ENCODE measurements around the gene RPH3AL. TPM values are rescaled to one million over a fixed set of nuclear protein-coding genes. Genes with fewer than 3 reads are reported as not detected.

The RPH3AL gene
- total and polyA plus RNA-seq, 10 of the 15 experiments (the other 5 are each of a cell fraction or from before 2014, with no cell fraction given), result 0.04 to 1.2 (median 0.47) TPM; not detected in 2

DNA sequence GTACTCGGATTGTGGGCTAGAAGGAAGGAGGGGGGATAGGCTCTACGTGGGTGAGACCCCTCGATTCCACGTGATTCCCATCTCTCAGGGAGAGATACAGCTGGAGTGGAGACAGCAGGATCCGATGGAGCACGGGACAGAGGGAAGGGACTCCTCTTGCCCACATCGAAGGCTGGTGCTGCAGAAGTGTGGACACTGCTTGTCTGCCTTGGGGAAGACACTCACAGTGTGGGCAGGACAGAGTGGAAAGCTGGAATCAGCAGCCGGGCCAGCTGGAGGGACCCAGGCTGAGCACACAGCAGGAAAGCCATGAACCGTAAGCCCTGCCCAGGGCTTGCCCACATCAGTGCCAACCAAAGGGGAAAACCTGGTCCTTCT is 42.1 kb upstream of the RPH3AL start:
- ChIA-PET POLR2A (no interaction called here), RAD21 (ENCODE audit: unreplicated experiment) (no interaction called here), CTCF (interaction anchor here (0.8 to 1.1 kb wide), 2 partner anchors 9 to 306 kb away, joined by 3 read pairs; no protein-coding TSS in a partner anchor), SMC1A (ENCODE audit: uncharacterized antibody, unreplicated experiment) (interaction anchor here (0.6 kb wide), 1 partner anchor 581 kb away, joined by 4 read pairs; no protein-coding TSS in a partner anchor)
- TF ChIP-seq NFYA (IDR thresholded peaks at IDR 0.05; ENCODE audit: borderline replicate concordance, low read depth, low read length), result no peak
- TF ChIP-seq, protein P1, sequence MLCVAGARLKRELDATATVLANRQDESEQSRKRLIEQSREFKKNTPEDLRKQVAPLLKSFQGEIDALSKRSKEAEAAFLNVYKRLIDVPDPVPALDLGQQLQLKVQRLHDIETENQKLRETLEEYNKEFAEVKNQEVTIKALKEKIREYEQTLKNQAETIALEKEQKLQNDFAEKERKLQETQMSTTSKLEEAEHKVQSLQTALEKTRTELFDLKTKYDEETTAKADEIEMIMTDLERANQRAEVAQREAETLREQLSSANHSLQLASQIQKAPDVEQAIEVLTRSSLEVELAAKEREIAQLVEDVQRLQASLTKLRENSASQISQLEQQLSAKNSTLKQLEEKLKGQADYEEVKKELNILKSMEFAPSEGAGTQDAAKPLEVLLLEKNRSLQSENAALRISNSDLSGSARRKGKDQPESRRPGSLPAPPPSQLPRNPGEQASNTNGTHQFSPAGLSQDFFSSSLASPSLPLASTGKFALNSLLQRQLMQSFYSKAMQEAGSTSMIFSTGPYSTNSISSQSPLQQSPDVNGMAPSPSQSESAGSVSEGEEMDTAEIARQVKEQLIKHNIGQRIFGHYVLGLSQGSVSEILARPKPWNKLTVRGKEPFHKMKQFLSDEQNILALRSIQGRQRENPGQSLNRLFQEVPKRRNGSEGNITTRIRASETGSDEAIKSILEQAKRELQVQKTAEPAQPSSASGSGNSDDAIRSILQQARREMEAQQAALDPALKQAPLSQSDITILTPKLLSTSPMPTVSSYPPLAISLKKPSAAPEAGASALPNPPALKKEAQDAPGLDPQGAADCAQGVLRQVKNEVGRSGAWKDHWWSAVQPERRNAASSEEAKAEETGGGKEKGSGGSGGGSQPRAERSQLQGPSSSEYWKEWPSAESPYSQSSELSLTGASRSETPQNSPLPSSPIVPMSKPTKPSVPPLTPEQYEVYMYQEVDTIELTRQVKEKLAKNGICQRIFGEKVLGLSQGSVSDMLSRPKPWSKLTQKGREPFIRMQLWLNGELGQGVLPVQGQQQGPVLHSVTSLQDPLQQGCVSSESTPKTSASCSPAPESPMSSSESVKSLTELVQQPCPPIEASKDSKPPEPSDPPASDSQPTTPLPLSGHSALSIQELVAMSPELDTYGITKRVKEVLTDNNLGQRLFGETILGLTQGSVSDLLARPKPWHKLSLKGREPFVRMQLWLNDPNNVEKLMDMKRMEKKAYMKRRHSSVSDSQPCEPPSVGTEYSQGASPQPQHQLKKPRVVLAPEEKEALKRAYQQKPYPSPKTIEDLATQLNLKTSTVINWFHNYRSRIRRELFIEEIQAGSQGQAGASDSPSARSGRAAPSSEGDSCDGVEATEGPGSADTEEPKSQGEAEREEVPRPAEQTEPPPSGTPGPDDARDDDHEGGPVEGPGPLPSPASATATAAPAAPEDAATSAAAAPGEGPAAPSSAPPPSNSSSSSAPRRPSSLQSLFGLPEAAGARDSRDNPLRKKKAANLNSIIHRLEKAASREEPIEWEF (IDR thresholded peaks at IDR 0.05; ENCODE audit: insufficient replicate concordance, low read depth, low read length), result no peak
- ATAC-seq, result no peak
- FAIRE-seq, result no peak
- in situ Hi-C loops (cut with MboI), result loop anchor here (5.0 kb wide), 1 partner anchor 252 kb away; a partner anchor contains a TSS
- BruUV-seq (replicated peaks), result no TSS peak
- Histone ChIP-seq H3K9me3 (replicated peaks; ENCODE audit: control insufficient read depth, insufficient read depth, low read length) (no peaks in the 10 kb centered on the region), H3K4me2 (ENCODE audit: control insufficient read depth, insufficient read depth) (no peak overlapping the region), H3K4me1 (ENCODE audit: control insufficient read depth, insufficient read depth, low read length) (no peaks in the 10 kb centered on the region), H3K27me3 (replicated peaks in 1 of 2; ENCODE audit: control insufficient read depth in 2 of 2, insufficient read depth in 2 of 2, low read length in 1 of 2) (no peaks in the 10 kb centered on the region), H4K20me1 (ENCODE audit: control insufficient read depth, insufficient read depth) (no peaks in the 10 kb centered on the region), H3K79me2 (ENCODE audit: control insufficient read depth, insufficient read depth, low read length) (no peaks in the 10 kb centered on the region), H3K27ac (ENCODE audit: control insufficient read depth, insufficient read depth) (no peak overlapping the region), H3K36me3 (ENCODE audit: control insufficient read depth in 2 of 2, insufficient read depth in 2 of 2, low read length in 1 of 2) (no peaks in the 10 kb centered on the region), H3K9ac (ENCODE audit: control insufficient read depth, insufficient read depth, low read length) (no peak overlapping the region), H2AFZ (ENCODE audit: control insufficient read depth, low read depth, low read length) (no peak overlapping the region), H3K4me3 (no peak overlapping the region)
- 52% methylated on average over 9 of the region's 9 CpGs for WGBS (ENCODE audit: insufficient coverage, insufficient replicate concordance, low lambda C conversion rate, missing lambda C conversion rate)
- intact Hi-C loops (cut with micrococcal nuclease; ENCODE audit: unreplicated experiment), result no loop called here
- DNase-seq (ENCODE audit: low read depth, low spot score), result no peak
